Mucosa of descending colon (tissue), 3 donors: ENCODE data around the gene CTU2. TPM values are rescaled to one million over a fixed set of nuclear protein-coding genes. Genes with fewer than 3 reads are reported as not detected.

Experiments
- ATAC-seq: fragments of 200-7000 bp; cut with Tn5 transposase; one replicate; pipeline ENCODE4 v1.9.1; 2020; ENCODE audit warnings: mild to moderate bottlenecking, moderate library complexity
- DNase-seq, 3 donors: peaks; one replicate each; pipeline ENCODE4 v3.0.0-alpha.2; 2020
- H3K36me3 ChIP-seq: fragments of 200-600 bp; one replicate; pipeline ENCODE4 v1.8.0; 2021; ENCODE audit warnings: low read depth, mild to moderate bottlenecking
- H3K4me1 ChIP-seq: fragments of 200-600 bp; one replicate; pipeline ENCODE4 v1.8.0; 2021; ENCODE audit warnings: low read depth, mild to moderate bottlenecking
- H3K4me3 ChIP-seq: fragments of 200-600 bp; one replicate; pipeline ENCODE4 v1.8.0; 2021; ENCODE audit warnings: mild to moderate bottlenecking
- H3K9me3 ChIP-seq: fragments of 200-600 bp; one replicate; pipeline ENCODE4 v1.8.0; 2021; ENCODE audit warnings: mild to moderate bottlenecking
- CTCF ChIP-seq: fragments of 200-600 bp; IDR thresholded peaks from one replicate; pipeline ENCODE4 v1.8.0; 2022; ENCODE audit warnings: antibody characterized with exemption, mild to moderate bottlenecking
- intact Hi-C, 2 donors: fragments of 100-400 bp; cut with DNase I in 1 of 2; cut with micrococcal nuclease in 1 of 2; formaldehyde crosslinking; loops; one replicate each; pipeline versions ENCODE4 v1.11.0 to v1.11.1; 2022; cut with DNase I, micrococcal nuclease
- total RNA-seq, 3 donors: library from RNA; stranded (reverse); fragmentation: NEBNext Ultra II Directional in 2 of 3; extraction: Animal tissue kit (Norgen Biotek cat#: 25700) in 2 of 3; gene quantifications; one replicate each; pipeline versions ENCODE4 v1.2.1 to v1.2.4, GENCODE V29; 2021 to 2023
- donor health status: DM: no; HTN: no; CAD: no; lungs with moderate emphysema.
- donor health status: DM: no; HTN: no; CAD: no.
- donor health status: DM: no; HTN: yes; CAD: no.

The CTU2 gene
- total RNA-seq, 3 donors from 2014 or later: 9.6 to 16.1 (median 13.6) TPM

DNA sequence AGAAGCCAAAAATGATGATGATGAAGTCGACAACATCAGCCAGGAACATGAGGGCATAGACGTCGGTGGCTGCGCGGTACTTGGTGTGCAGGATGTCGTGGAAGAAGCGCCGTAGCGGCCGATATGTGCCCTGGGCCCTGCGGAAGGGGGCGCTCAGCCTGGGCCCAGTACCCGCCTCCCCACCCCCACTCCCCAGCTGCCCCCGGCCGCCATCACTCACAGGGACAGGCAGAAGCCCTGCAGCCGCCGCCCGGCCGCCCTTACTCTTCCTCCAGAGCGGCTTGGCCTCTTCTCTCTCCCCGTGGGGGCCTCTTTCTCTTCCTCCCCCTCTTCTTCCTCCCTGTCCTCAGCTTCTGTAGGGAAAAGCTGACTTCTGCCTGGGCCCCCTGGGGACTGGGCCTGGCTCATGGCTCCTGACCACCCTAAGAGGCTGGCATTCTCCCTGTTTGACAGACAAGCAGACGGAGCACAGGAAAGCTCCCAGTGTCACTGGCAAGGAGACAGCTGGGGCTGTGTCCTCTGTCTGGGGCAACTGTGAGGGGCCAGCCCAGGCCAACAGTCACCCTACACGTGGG is 14.2 kb downstream of the CTU2 start:
- TF ChIP-seq CTCF: no peak
- ATAC-seq: no peak
- Histone ChIP-seq H3K4me3 (no peak overlapping the region), H3K9me3 (no peaks in the 10 kb centered on the region), H3K4me1 (no peaks in the 10 kb centered on the region), H3K36me3 (peaks cover 8% of the 10 kb centered on the region)
- no peak for DNase-seq
- intact Hi-C loops: no loop called here

DNA sequence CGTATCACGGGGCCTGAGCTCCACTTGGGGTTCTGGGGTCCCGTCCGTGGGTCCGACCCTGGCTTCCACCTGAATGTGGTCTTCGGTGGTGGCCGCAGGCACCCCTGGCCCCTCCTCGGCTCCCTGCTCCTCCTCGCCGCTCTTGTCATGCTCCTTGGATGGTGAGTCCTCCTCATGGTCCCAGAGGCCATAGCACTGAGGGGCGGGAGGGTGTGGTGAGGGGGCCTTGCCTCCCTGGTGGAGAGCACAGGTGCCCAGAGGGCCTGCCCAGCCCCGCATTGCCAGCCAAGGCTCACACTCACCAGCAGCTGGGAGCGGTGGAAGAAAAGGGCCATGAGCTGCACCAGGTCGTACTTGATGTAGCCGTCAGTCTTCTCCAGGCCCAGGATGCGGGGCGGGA is 14.9 kb downstream of the CTU2 start:
- Histone ChIP-seq H3K36me3 (peaks cover 13% of the 10 kb centered on the region), H3K9me3 (no peaks in the 10 kb centered on the region), H3K4me3 (no peak overlapping the region), H3K4me1 (no peaks in the 10 kb centered on the region)
- TF ChIP-seq CTCF: no peak
- intact Hi-C loops: no loop called here
- ATAC-seq (no peak), DNase-seq (no peak)

GRCh38 chr16:88721815-88722755 is 15.8 kb downstream of the CTU2 start:
- no peak for ATAC-seq
- TF ChIP-seq CTCF: no peak
- H3K36me3 ChIP-seq: peaks cover 13% of the 10 kb centered on the region

DNA sequence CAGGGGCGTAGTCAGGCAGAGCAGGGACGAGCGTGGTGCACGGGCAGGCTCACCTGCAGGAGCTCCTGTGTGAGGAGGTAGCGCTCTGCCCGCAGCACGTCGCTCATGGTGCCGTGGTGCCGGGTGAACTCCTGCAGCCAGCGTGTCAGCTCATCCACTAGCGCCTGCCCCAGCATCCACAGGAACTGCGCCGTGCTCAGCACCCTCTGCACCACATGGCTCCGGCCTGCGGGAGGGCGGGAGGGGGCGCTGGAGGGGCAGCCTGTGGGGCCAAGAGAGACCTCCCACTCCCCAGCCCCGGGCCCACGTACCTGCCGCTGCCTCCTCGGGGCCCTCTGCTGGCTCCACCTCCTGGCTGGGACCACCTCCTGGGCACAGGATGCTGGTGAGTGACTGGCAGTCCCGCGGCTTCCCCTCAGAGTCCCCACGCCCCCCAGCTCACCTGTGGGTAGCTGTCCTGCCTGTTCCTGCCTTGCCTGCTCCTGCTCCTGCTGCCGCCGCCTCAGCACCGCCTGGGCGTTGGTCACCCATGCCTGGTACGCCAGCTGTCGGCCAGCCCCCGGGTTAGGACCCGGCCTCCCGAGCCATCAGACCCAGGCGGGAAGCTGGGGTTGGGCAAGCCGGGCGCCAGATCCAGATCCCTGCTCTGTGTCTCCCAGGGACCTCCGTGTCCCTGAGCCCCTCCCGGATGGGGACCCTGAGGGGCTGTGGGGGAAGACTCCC is 16.6 kb downstream of the CTU2 start:
- H3K4me1 ChIP-seq: no peaks in the 10 kb centered on the region
- peaks cover 13% of the 10 kb centered on the region for H3K36me3 ChIP-seq
- ATAC-seq (no peak), DNase-seq (no peak)
- no peak for TF ChIP-seq CTCF
- no peak overlapping the region for H3K4me3 ChIP-seq
- intact Hi-C loops: no loop called here
- H3K9me3 ChIP-seq: no peaks in the 10 kb centered on the region

More at GRCh38 chr16:88721815-88722755, 15.8 kb downstream of the CTU2 start:
- Histone ChIP-seq H3K9me3 (no peaks in the 10 kb centered on the region), H3K4me1 (no peaks in the 10 kb centered on the region), H3K4me3 (no peak overlapping the region)
- intact Hi-C loops: no loop called here
- DNase-seq: no peak

- no peaks in the 10 kb centered on the region for H3K9me3 ChIP-seq
- TF ChIP-seq CTCF: no peak
- intact Hi-C loops: no loop called here
- H3K4me3 ChIP-seq: no peak overlapping the region
- H3K4me1 ChIP-seq: no peaks in the 10 kb centered on the region
- H3K36me3 ChIP-seq: peaks cover 13% of the 10 kb centered on the region
- DNase-seq: no peak
- ATAC-seq: no peak
Observed at GRCh38 chr16:88723507-88723887, 17.2 kb downstream of the CTU2 start.
